ENCODE results near the gene TRAPPC14. TPM values are rescaled to one million over a fixed set of nuclear protein-coding genes. Genes with fewer than 3 reads are reported as not detected.

TRAPPC14 gene
- total and polyA plus RNA-seq, 2 of the 13 experiments (the other 11 are each of a cell fraction or from before 2014, with no cell fraction given) = 4.7 to 9.6 TPM

GRCh38 chr7:100177045-100178001, 18.8 kb upstream of the TRAPPC14 start, which contains the start of the genes GPC2 and STAG3 (continued):
- TF ChIP-seq CC2D1A (CRISPR knock-in tag; IDR thresholded peaks at IDR 0.05) (0 out of 2 replicates have a peak, but pooled peaks have one; percentile 59), ELF4 (CRISPR knock-in tag; IDR thresholded peaks at IDR 0.05; ENCODE audit: borderline replicate concordance) (no peak), PHF21A (CRISPR knock-in tag; IDR thresholded peaks at IDR 0.05) (peak; percentile 38; the same call in 1 of the 2 replicates), ZNF343 (CRISPR knock-in tag; IDR thresholded peaks at IDR 0.05) (no peak), ZNF232 (CRISPR knock-in tag; IDR thresholded peaks at IDR 0.05; ENCODE audit: borderline replicate concordance) (peak; percentile 24; the same call in 1 of the 2 replicates), ASH2L (IDR thresholded peaks at IDR 0.05; ENCODE audit: insufficient read length, low read depth, low read length) (peak; percentile 12), AHR (CRISPR knock-in tag; IDR thresholded peaks at IDR 0.05) (no peak), AKAP8 (CRISPR knock-in tag; IDR thresholded peaks at IDR 0.05) (no peak), ATF7-NPFF (CRISPR knock-in tag; IDR thresholded peaks at IDR 0.05; ENCODE audit: low read depth) (peak; percentile 70; the same call in 1 of the 2 replicates), PHF20 (CRISPR knock-in tag; IDR thresholded peaks at IDR 0.05) (no peak), MAX (IDR thresholded peaks at IDR 0.05) (peak; percentile 93), ZNF230 (CRISPR knock-in tag; IDR thresholded peaks at IDR 0.05) (no peak), NRL (CRISPR knock-in tag; IDR thresholded peaks at IDR 0.05; ENCODE audit: borderline replicate concordance) (0 out of 2 replicates have a peak, but pooled peaks have one; percentile 42)

All from HepG2 (cell line).